Hepatocyte (in vitro differentiated cells): ENCODE results near the gene ADAM17.

Experiments used
- CTCF ChIP-seq: fragments of 200-600 bp; sonication (generic); IDR thresholded peaks from 2 replicates; pipeline ENCODE4 v1.5.1; 2016; ENCODE audit warnings: antibody characterized with exemption, mild to moderate bottlenecking; ENCODE audit not compliant: poor library complexity
- EZH2 ChIP-seq: fragments of 200-600 bp; sonication (generic); IDR thresholded peaks from 2 replicates; pipeline ENCODE4 v1.6.1; 2016; ENCODE audit warnings: antibody characterized with exemption, mild to moderate bottlenecking, borderline replicate concordance

GRCh38 chr2:9439536-9439935 lies 116.1 kb downstream of the ADAM17 start:
- TF ChIP-seq CTCF = no peak
- TF ChIP-seq EZH2 = no peak
